Neural progenitor cell (in vitro differentiated cells): ENCODE results near the gene THSD4.

Experiments
- CTCF ChIP-seq: fragments of 200-600 bp; sonication (generic); IDR thresholded peaks from 2 replicates; pipeline ENCODE4 v1.5.1; 2017; ENCODE audit warnings: antibody characterized with exemption, mild to moderate bottlenecking
- EZH2 ChIP-seq: fragments of 200-600 bp; sonication (generic); IDR thresholded peaks from 2 replicates; pipeline ENCODE4 v1.6.1; 2017; ENCODE audit warnings: antibody characterized with exemption, mild to moderate bottlenecking, moderate library complexity
- EZH2phosphoT487 ChIP-seq: fragments of 200-600 bp; sonication (generic); IDR thresholded peaks from 2 replicates; pipeline ENCODE4 v1.6.1; 2017; ENCODE audit warnings: antibody characterized with exemption

- TF ChIP-seq CTCF, result no peak
- no peak for TF ChIP-seq EZH2
- TF ChIP-seq EZH2phosphoT487, result no peak
These were observed 127.0 kb downstream of the THSD4 start for GRCh38 chr15:71242292-71242691.
